Gastrocnemius medialis (tissue), 4 donors: ENCODE results near the gene HMGB1. TPM values are rescaled to one million over a fixed set of nuclear protein-coding genes. Genes with fewer than 3 reads are reported as not detected.

Source experiments
- ATAC-seq, 2 donors: fragments of 150-250 bp; one replicate each; pipeline ENCODE4 v1.9.1; 2016
- DNase-seq, 2 donors: peaks; one replicate each; pipeline ENCODE4 v3.0.0-alpha.2; 2019
- H3K27ac ChIP-seq, 4 donors: fragments of 200-600 bp; sonication (generic); 1 replicate in 1 of 4; 2 replicates in 3 of 4; pipeline ENCODE4 v1.5.1; 2016 to 2018; ENCODE audit warnings: mild to moderate bottlenecking in 2 of 4, moderate library complexity in 1 of 4
- H3K27me3 ChIP-seq, 3 donors: fragments of 200-600 bp; sonication (generic) in 2 of 3; 1 replicate in 1 of 3; 2 replicates in 2 of 3; pipeline versions ENCODE4 v1.5.1 to v1.6.0; 2016 to 2019; ENCODE audit warnings: mild to moderate bottlenecking in 1 of 3, moderate library complexity in 1 of 3
- H3K36me3 ChIP-seq, 2 donors: fragments of 200-600 bp; sonication (generic) in 1 of 2; one replicate each; pipeline ENCODE4 v1.5.1; 2017 to 2018
- H3K4me1 ChIP-seq, 2 donors: fragments of 200-600 bp; sonication (generic) in 1 of 2; one replicate each; pipeline ENCODE4 v1.5.1; 2016 to 2017; ENCODE audit warnings: mild to moderate bottlenecking in 2 of 2
- H3K4me3 ChIP-seq, 4 donors: fragments of 200-600 bp; sonication (generic) in 3 of 4; 1 replicate in 1 of 4; 2 replicates in 3 of 4; pipeline ENCODE4 v1.5.1; 2016 to 2019; ENCODE audit warnings: mild to moderate bottlenecking in 2 of 4
- H3K9me3 ChIP-seq, 3 donors: fragments of 200-600 bp; sonication (generic) in 2 of 3; 1 replicate in 1 of 3; 2 replicates in 2 of 3; pipeline ENCODE4 v1.5.1; 2016 to 2019
- POLR2A ChIP-seq, 2 donors: fragments of 450-650 bp; IDR thresholded peaks; one replicate each; pipeline ENCODE4 v1.6.1; 2017; ENCODE audit warnings: antibody characterized with exemption in 2 of 2, mild to moderate bottlenecking in 2 of 2, moderate library complexity in 2 of 2
- in situ Hi-C, 4 donors: fragments of 200-750 bp; cut with MboI; loops; one replicate each; pipeline versions ENCODE4 v1.15.0 to v1.8.0; 2017; ENCODE audit warnings: low sequenced_read_pairs in 4 of 4
- intact Hi-C: fragments of 100-400 bp; cut with DNase I; formaldehyde crosslinking; loops from one replicate; pipeline ENCODE4 v1.15.1; 2023; ENCODE audit warnings: low total_unique reads
- total RNA-seq, 4 donors: library from RNA; depleted of rRNA; stranded (reverse); fragments of >200 nt; gene quantifications; one replicate each; pipeline versions ENCODE4 v1.1.0 to v1.2.3, GENCODE V29; 2016
- TF ChIP-seq, protein P1 (sequence below), 5 experiments: fragments of 450-650 bp in 3 of 5; fragments of 200-600 bp in 2 of 5; sonication (generic) in 2 of 5; IDR thresholded peaks in 4 of 5; conservative IDR thresholded peaks in 1 of 5; 1 replicate in 4 of 5; 2 replicates in 1 of 5; pipeline ENCODE4 v1.5.1; 2016 to 2019; ENCODE audit warnings: antibody characterized with exemption in 5 of 5, mild to moderate bottlenecking in 3 of 5, moderate library complexity in 3 of 5

HMGB1 gene
- total RNA-seq, 4 donors from 2014 or later, result 217 to 314 (median 265) TPM

DNA sequence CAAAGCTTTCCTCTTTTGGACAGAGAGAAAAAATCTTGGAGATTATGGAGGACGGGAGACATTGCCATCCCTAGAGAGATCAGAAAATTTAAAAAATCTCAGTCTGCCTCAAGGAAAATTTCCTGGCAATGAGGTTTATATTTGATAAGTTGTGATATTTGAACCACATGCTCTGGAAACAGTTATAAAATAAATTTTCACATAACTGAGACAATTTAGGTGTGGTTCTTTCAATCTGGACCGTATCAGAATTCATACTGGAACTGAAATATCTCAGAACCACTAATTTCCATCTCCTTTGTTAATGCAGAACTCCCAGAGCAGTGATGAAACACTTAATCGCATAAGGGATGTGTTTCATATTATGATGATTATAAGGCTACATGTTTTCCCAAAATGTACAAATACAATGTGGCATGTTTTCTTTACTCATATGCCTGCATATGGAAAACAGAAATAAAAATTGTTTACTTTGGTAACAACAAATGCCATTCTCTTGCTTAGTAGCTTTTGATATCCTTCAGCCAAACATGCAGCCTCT, 29.8 kb downstream of the HMGB1 start:
- no peak overlapping the region for H3K27ac ChIP-seq
- no peaks in the 10 kb centered on the region for H3K4me1 ChIP-seq
- no peak overlapping the region for H3K4me3 ChIP-seq
- no peaks in the 10 kb centered on the region for H3K36me3 ChIP-seq
- no peak for TF ChIP-seq POLR2A (IDR thresholded peaks at IDR 0.05)
- TF ChIP-seq, protein P1, sequence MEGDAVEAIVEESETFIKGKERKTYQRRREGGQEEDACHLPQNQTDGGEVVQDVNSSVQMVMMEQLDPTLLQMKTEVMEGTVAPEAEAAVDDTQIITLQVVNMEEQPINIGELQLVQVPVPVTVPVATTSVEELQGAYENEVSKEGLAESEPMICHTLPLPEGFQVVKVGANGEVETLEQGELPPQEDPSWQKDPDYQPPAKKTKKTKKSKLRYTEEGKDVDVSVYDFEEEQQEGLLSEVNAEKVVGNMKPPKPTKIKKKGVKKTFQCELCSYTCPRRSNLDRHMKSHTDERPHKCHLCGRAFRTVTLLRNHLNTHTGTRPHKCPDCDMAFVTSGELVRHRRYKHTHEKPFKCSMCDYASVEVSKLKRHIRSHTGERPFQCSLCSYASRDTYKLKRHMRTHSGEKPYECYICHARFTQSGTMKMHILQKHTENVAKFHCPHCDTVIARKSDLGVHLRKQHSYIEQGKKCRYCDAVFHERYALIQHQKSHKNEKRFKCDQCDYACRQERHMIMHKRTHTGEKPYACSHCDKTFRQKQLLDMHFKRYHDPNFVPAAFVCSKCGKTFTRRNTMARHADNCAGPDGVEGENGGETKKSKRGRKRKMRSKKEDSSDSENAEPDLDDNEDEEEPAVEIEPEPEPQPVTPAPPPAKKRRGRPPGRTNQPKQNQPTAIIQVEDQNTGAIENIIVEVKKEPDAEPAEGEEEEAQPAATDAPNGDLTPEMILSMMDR (IDR thresholded peaks at IDR 0.05 in 4 of 5, conservative IDR thresholded peaks at IDR 0.05 in 1 of 5), result no peak
- in situ Hi-C loops, result loop anchor here in 1 of 4 donors (25.0 kb wide), 1 partner anchor 299 kb away; no protein-coding TSS in a partner anchor
- ATAC-seq (no peak), DNase-seq (no peak)
- no peaks in the 10 kb centered on the region for H3K9me3 ChIP-seq
- intact Hi-C loops, result no loop called here
- H3K27me3 ChIP-seq, result no peaks in the 10 kb centered on the region

DNA sequence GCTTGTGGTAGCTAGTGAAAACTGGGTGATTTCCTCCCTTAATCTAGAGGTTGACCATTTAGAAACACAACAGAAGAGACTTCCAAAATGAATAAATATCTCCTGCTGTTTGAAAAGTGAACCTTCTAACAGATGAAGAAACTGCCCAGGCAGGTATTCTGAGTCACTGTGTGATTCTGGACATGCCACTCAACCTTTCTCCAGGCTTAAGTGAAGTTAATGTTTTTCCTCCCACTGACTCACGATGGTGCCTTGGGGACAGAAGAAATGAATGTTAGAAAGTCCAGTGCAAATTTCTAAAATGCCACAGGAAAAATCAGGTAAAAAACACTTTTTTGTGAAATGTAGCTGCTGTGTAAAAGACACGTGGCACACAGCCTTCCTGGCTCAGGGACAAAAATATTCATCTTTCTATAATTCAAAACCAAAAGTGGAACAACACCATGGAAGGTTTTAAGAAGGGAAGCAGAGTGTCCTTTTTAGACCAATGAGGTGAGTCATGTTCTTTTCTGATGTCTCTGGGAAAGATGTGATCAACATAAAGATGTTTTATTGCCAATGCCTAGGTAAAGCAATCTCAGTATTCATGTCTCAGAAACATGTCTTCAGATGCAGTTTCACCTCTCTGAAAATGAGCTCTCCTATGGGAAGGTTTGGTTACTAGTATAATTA, 34.3 kb downstream of the HMGB1 start:
- H3K27ac ChIP-seq, result no peak overlapping the region
- ATAC-seq, result peak; percentile 38 to 64
- TF ChIP-seq, protein P1 (IDR thresholded peaks at IDR 0.05 in 4 of 5, conservative IDR thresholded peaks at IDR 0.05 in 1 of 5), result no peak
- TF ChIP-seq POLR2A (IDR thresholded peaks at IDR 0.05), result no peak
- H3K27me3 ChIP-seq, result no peaks in the 10 kb centered on the region
- intact Hi-C loops (no loop called here), in situ Hi-C loops (loop anchor here in 1 of 4 donors (25.0 kb wide), 1 partner anchor 294 kb away; no protein-coding TSS in a partner anchor)
- peaks cover 0 to 7% of the 10 kb centered on the region in 2 donors for H3K4me1 ChIP-seq
- H3K36me3 ChIP-seq, result no peaks in the 10 kb centered on the region
- H3K4me3 ChIP-seq, result no peak overlapping the region
- no peaks in the 10 kb centered on the region for H3K9me3 ChIP-seq
- no peak for DNase-seq

DNA sequence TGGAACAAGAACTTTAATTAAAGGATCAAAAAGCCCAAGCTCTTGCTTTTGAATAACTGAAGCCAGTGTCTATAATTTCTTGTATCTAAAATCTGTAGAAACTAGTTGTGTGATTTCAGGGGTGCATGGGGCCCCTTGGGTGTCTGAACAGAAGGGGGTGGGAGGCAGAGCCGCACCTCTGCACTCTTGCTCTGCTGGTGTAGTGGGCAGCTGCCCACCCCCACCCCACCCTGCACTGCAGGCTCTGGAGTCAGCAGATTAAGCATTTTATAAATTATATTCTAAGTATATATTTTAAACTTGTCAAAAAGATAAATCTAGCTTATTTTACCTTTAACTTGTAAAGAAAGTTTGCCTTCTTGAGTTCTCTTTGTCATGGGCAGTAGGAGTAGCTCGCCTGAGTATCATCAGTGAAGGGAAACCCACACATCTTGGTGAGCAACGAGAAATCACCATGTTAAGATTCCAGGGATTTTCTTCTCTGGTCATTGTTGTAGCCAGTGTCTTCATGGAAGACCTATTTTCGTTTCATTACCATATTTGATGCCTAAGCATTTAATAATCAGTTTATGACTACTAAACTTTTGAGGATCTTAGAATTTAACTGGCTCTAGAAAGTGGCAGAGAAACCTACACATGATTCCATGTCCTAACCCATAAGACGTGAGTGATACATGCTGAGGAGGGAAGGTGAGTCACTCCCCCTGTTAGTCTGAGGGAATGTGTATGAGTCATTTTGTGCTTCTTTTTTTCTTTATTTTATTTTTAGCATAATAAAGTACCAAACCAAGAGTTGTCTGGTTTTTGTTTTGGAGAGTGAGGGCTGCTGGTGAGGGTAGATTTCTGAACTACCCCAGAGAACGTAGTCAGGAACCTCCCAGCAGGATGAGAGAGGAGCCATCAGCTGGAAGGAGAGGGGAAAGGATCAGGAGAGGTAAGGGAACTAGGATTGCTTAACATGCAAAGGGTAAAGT, 35.7 kb downstream of the HMGB1 start:
- H3K36me3 ChIP-seq, result no peaks in the 10 kb centered on the region
- DNase-seq (no peak), ATAC-seq (peak; percentile 87 to 94)
- H3K27me3 ChIP-seq, result no peaks in the 10 kb centered on the region
- peak overlapping the region in 3 of 4 donors; percentile 26 to 62 (median 37) for H3K27ac ChIP-seq
- no peak overlapping the region for H3K4me3 ChIP-seq
- TF ChIP-seq POLR2A (IDR thresholded peaks at IDR 0.05), result no peak
- TF ChIP-seq, protein P1 (IDR thresholded peaks at IDR 0.05 in 4 of 5, conservative IDR thresholded peaks at IDR 0.05 in 1 of 5), result no peak
- in situ Hi-C loops (loop anchor here in 1 of 4 donors (25.0 kb wide), 1 partner anchor 293 kb away; no protein-coding TSS in a partner anchor), intact Hi-C loops (no loop called here)
- peaks cover 0 to 7% of the 10 kb centered on the region in 2 donors for H3K4me1 ChIP-seq
- H3K9me3 ChIP-seq, result no peaks in the 10 kb centered on the region

DNA sequence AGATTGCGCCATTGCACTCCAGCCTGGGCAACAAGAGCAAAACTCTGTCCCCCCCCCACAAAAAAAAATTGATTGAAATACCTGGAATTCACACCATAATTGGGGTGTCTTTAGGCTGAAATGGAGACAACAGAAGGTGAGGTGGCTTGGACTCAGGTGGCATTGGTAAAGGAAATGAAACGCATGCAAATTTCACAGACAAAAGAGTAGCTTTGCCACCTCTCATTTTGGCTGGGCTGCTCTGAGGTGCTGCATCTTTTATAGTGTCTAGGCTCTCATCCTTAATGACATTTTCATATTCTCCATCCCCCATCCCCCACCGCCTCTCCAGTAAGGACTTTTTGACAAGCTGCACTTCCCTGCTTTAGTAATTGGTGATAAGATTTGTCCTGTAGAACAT, 36.5 kb downstream of the HMGB1 start:
- ATAC-seq, result no peak
- no peak for DNase-seq
- Histone ChIP-seq H3K4me1 (peaks cover 0 to 7% of the 10 kb centered on the region in 2 donors), H3K36me3 (no peaks in the 10 kb centered on the region), H3K4me3 (no peak overlapping the region), H3K9me3 (no peaks in the 10 kb centered on the region), H3K27ac (no peak overlapping the region), H3K27me3 (no peaks in the 10 kb centered on the region)
- intact Hi-C loops, result no loop called here
- in situ Hi-C loops, result loop anchor here in 1 of 4 donors (25.0 kb wide), 1 partner anchor 292 kb away; no protein-coding TSS in a partner anchor
- TF ChIP-seq POLR2A (IDR thresholded peaks at IDR 0.05), result no peak
